SKM-1 (cell line): ENCODE measurements around the gene BUB3.

Experiments
- DNase-seq: peaks from one replicate; lab custom pipeline; 2025; ENCODE audit not compliant: unreplicated experiment; lab: John Stamatoyannopoulos, UW

Gene BUB3

GRCh38 chr10:123203393-123204126, 49.4 kb downstream of the BUB3 start:
- DNase-seq = no peak

DNA sequence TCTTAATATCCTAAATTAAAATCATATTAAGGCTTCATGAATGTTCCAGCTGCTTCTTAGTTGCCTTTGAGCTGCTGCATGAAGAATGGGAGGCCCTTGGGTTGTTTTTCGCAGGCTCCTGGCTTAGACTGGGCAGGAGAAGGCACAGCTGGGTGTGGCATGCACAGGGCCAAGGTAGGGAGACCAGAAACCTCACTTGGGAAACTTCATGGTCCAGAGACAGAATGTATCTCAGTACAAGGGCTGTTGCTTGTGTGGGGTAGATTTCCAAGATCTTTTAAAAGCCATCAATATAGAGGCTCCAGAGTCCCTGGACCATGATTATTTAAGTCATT, 49.9 kb downstream of the BUB3 start:
- DNase-seq = no peak

GRCh38 chr10:123205041-123205440, 50.8 kb downstream of the BUB3 start:
- DNase-seq = no peak

DNA sequence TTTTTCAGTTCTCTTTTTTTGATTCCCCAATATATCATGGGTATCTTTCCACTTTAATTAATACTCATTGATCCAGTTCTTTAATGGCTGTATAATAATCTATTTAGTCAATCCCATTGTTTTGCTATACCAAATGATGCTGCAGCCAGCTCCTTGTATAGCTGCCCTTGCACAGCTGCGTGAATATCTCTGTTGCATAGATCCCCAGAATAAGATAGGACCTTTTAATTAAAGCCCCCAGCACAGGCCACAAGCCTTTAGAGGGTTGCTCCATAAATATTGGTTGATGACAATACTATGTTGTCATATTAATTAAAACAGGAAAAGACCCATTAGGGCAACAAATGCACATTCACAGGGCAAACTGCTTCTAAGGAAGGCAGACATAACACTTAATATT, 57.9 kb downstream of the BUB3 start:
- no peak for DNase-seq

DNA sequence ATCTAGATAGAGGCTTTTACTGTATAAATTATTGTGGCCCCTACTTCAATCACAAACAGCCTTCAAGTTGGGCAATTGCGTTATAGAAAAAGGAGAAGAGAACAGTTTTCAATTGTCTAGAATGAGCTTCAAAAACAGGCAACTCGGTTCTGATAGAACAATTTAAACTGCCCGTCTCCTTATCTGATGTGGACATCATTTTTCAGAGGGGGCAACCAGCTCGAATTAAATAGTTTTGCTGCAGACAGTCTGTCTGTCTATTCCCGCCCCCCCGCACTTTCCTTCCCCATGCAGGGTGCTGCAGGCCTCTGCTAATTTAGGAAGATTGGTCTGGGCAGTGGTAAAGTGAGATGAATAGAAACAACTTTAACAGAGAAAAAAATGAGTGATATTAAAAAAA, 58.4 kb downstream of the BUB3 start:
- DNase-seq = no peak

GRCh38 chr10:123213192-123213591, 59.0 kb downstream of the BUB3 start:
- DNase-seq = no peak
